GM23248 (cell line): ENCODE data around the gene CEL.

ENCODE experiments used
- EZH2 ChIP-seq: fragments of 200-600 bp; sonication (generic); IDR thresholded peaks from 2 replicates; pipeline ENCODE4 v1.6.1; 2018; ENCODE audit warnings: antibody characterized with exemption, mild to moderate bottlenecking; ENCODE audit not compliant: insufficient read depth, poor library complexity, severe bottlenecking
- EZH2phosphoT487 ChIP-seq: fragments of 200-600 bp; sonication (generic); IDR thresholded peaks from 2 replicates; pipeline ENCODE4 v1.6.1; 2018; ENCODE audit warnings: antibody characterized with exemption, moderate library complexity, mild to moderate bottlenecking, low read depth; ENCODE audit not compliant: insufficient read depth

DNA sequence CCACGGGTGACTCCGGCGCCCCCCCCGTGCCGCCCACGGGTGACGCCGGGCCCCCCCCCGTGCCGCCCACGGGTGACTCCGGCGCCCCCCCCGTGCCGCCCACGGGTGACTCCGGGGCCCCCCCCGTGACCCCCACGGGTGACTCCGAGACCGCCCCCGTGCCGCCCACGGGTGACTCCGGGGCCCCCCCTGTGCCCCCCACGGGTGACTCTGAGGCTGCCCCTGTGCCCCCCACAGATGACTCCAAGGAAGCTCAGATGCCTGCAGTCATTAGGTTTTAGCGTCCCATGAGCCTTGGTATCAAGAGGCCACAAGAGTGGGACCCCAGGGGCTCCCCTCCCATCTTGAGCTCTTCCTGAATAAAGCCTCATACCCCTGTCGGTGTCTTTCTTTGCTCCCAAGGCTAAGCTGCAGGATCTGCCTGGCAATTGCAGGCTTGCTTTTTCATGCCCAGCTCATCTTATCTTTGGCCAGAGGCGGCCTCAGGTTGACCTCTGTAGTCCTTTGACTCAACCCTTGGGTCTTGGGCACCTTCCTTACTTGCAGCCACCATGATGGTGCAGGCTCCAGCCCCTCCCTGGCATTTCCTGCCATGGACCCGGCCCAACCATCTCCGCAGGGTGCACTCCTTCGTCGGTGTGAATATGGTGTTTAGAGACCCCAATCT is 9.8 kb downstream of the CEL start:
- TF ChIP-seq EZH2 (no peak), EZH2phosphoT487 (no peak)
